GM19468 (cell line): ENCODE measurements around the gene BCAT1.
"Not testable (repeated sequence)": the region's sequence is repeated elsewhere in the genome, so short reads cannot be mapped to it uniquely, and the experiment has no call there.

ENCODE experiments used
- ATAC-seq: cut with Tn5 transposase; IDR thresholded peaks from one replicate; pipeline ENCODE4 v1.9.1; 2021; ENCODE audit warnings: mild to moderate bottlenecking, moderate library complexity, moderate number of reproducible peaks; ENCODE audit not compliant: unreplicated experiment; ENCODE audit errors: extremely low read depth

The BCAT1 gene

GRCh38 chr12:24872211-24872610 lies 76.7 kb downstream of the BCAT1 start:
- ATAC-seq = no peak

- ATAC-seq = not testable (repeated sequence)
Observed at GRCh38 chr12:24866139-24866538, 82.8 kb downstream of the BCAT1 start.

- ATAC-seq = peak; percentile 32
Observed at GRCh38 chr12:24864796-24865125, 84.1 kb downstream of the BCAT1 start.

GRCh38 chr12:24861766-24862540 lies 86.9 kb downstream of the BCAT1 start:
- no peak for ATAC-seq

- ATAC-seq = no peak
Observed at GRCh38 chr12:24860546-24860945, 88.4 kb downstream of the BCAT1 start.

GRCh38 chr12:24856541-24856940 lies 92.4 kb downstream of the BCAT1 start:
- no peak for ATAC-seq

- ATAC-seq = no peak
Observed at GRCh38 chr12:24854908-24855307, 94.0 kb downstream of the BCAT1 start.

GRCh38 chr12:24854017-24854416 lies 94.9 kb downstream of the BCAT1 start:
- ATAC-seq = no peak

GRCh38 chr12:24853588-24853987 lies 95.3 kb downstream of the BCAT1 start:
- ATAC-seq = no peak

GRCh38 chr12:24853094-24853493 lies 95.8 kb downstream of the BCAT1 start:
- ATAC-seq = no peak

GRCh38 chr12:24852420-24852819 lies 96.5 kb downstream of the BCAT1 start:
- ATAC-seq = no peak

- ATAC-seq = not testable (repeated sequence)
Observed at GRCh38 chr12:24851883-24852282, 97.0 kb downstream of the BCAT1 start.

- no peak for ATAC-seq
Observed at GRCh38 chr12:24851341-24851740, 97.6 kb downstream of the BCAT1 start.

- no peak for ATAC-seq
Observed at GRCh38 chr12:24850496-24850895, 98.4 kb downstream of the BCAT1 start.

- no peak for ATAC-seq
Observed at GRCh38 chr12:24848941-24849477, 99.9 kb downstream of the BCAT1 start.

GRCh38 chr12:24846689-24847088 lies 102.2 kb downstream of the BCAT1 start:
- ATAC-seq = no peak

- ATAC-seq = no peak
Observed at GRCh38 chr12:24845615-24846014, 103.3 kb downstream of the BCAT1 start.

GRCh38 chr12:24840046-24840800 lies 108.7 kb downstream of the BCAT1 start:
- ATAC-seq = no peak

GRCh38 chr12:24839268-24839791 lies 109.6 kb downstream of the BCAT1 start:
- peak; percentile 70 for ATAC-seq

GRCh38 chr12:24838531-24838950 lies 110.4 kb downstream of the BCAT1 start:
- peak; percentile 16 for ATAC-seq

- ATAC-seq = no peak
Observed at GRCh38 chr12:24835377-24835776, 113.5 kb downstream of the BCAT1 start.
